GM12874 (cell line): ENCODE measurements around the gene RAB38.

Experiments
- TF ChIP-seq, protein P1 (sequence below): IDR thresholded peaks from 2 replicates; pipeline ENCODE4 v1.5.1; 2011; ENCODE audit warnings: low read depth, mild to moderate bottlenecking, control low read depth, low read length, moderate library complexity; ENCODE audit not compliant: insufficient read depth

The RAB38 gene

DNA sequence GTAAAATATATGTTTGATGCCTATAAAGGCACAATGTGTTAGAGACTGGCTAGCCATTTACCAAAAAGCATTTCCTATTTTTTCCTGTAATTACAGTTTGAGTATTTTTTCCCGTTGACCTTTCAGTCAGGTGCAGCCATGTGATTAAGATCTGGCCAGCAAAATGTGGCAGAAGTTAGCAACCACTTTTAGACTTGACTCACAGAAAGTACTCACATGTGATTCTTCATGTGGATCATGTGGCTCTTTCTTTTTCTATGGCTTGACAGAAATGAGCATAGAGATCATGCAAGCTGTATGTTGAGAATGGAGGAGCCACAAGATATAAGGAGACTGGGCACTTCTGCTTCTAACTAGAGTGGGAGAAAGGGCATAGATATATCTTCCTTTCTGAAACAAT, 27.3 kb upstream of the RAB38 start:
- TF ChIP-seq, protein P1, sequence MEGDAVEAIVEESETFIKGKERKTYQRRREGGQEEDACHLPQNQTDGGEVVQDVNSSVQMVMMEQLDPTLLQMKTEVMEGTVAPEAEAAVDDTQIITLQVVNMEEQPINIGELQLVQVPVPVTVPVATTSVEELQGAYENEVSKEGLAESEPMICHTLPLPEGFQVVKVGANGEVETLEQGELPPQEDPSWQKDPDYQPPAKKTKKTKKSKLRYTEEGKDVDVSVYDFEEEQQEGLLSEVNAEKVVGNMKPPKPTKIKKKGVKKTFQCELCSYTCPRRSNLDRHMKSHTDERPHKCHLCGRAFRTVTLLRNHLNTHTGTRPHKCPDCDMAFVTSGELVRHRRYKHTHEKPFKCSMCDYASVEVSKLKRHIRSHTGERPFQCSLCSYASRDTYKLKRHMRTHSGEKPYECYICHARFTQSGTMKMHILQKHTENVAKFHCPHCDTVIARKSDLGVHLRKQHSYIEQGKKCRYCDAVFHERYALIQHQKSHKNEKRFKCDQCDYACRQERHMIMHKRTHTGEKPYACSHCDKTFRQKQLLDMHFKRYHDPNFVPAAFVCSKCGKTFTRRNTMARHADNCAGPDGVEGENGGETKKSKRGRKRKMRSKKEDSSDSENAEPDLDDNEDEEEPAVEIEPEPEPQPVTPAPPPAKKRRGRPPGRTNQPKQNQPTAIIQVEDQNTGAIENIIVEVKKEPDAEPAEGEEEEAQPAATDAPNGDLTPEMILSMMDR: no peak

DNA sequence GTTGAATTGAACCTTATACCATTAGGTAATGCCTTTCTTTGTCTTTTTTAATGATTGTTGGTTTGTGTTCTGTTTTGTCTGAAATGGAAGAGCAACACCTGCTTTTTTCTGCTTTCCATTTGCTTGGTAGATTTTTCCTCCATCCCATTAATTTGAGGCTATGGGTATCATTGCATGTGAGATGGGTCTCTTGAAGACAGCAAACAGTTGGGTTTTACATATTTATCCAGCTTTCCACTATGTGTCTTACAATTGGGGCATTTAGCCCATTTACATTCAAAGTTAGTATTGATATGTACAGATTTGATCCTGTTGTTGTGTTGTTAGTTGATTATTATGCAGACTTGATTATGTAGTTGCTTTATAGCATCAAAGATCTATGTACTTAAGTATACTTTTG, 21.1 kb upstream of the RAB38 start:
- TF ChIP-seq, protein P1: no peak

DNA sequence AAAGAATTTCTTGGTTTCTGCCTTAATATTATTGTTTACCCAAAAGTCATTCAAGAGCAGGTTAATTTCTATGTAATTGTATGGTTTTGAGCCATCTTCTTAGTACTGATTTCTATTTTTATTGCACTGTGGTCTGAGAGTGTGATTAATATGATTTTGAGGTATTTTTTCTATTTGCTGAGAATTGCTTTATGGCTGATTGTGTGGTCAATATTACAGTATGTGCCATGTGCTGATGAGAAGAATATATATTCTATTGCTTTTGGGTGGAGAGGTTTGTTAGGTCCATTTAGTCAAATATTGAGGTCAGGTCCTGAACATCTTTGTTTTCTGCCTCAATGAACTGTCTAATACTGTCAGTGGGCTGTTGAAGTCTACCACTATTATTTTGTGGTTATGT, 20.7 kb upstream of the RAB38 start:
- TF ChIP-seq, protein P1: no peak

DNA sequence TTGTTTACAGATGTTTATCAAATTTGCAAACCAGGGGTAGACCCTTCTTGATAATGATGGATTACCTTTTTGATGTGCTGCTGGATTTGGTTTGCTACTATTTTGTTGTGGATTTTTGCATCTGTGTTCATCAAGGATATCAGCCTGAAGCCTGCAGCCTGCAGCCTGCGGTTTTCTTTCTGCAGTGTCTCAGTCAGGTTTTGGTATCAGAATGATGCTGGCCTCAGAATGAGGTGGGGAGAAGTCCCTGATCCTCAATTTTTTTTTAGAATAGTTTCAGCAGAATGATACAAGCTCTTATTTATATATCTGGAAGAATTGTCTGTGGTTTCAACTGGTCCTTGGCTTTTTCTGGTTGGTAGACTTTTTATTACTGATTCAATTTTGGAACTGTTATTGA, 19.7 kb upstream of the RAB38 start:
- TF ChIP-seq, protein P1: no peak

DNA sequence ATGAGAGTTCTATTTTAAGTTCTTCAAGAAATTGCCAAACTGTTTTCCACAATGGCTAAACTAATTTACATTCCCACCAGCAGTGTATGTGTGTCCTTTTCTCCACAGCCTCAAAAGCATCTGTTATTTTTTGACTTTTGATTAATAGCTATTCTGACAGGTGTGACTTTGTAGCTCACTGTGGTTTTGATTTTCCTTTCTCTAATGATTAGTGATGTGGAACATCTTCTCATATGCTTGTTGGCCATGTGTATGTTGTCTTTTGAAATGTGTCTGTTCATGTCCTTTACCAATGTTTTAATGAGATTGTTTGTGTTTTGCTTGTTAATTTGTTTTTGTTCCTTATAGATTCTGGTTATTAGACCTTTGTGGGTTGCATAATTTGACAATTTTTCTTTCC, 18.0 kb upstream of the RAB38 start:
- TF ChIP-seq, protein P1: no peak

DNA sequence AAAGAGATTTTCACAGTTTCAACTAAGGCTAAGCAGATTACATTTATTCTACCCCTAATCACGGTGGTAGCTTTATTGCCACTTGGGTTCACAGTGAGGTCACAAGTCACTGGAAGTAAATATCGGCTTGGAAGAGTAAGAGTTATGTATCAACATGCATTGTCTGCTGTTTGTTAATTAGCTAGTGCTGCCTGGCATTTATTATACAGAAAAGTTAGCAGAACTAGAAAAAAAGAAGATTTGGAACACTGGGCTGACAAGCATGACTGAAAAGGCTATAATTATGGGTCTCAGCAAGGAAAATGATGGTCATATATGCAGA, 13.7 kb upstream of the RAB38 start:
- TF ChIP-seq, protein P1: no peak

DNA sequence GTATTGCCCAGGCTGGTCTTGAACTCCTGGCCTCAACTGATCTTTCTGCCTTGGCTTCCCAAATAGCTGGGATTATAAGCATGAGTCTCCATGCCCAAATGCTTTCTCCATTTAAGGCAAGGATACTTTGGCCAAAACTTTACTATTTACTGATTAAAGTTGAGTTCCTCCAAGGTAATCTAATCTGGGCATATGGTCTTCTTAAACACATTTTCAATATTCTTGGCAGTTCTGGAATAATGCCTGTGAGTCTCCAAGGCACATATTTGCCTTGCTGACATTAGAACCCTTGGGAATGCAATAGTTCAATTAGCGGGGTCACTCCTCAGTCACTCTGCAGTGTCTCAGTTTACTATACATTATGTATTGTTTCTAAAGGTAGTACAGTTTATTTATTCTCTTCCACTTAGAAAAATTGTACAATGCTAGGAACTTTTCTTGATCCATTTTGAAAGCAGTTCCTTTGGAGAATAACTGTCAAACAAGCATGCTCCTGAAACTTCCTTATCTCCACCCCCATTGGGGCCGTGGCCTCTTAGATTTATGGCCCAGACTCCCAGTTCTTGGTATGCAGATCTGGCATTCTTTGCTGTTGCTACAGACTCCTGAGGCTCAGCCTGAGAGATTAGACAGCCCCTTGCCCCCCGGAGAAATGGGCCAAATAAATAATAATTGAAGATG, 13.1 kb upstream of the RAB38 start:
- TF ChIP-seq, protein P1: no peak
